ENCODE results near the gene GTF2A1L.

DNA sequence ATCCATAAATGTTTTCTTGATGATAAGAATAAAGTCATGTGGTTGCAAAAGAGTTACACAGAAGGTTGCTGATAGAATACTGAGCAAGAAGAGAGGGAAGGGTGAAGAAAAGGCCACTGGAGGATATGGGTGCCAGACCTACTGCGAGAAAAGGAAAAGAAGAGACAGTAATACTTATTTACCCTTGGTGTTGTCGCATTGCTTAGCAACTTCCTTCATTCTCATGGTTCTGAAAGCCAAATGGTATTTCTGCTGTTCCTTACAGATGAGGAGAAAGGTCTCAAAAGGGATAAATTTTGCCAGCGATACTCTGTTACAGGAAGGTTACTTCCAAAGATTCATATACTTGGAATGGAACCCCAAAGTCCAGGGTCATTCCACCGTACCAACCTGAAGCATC, 75.4 kb downstream of the GTF2A1L start:
- TF ChIP-seq, protein P1, sequence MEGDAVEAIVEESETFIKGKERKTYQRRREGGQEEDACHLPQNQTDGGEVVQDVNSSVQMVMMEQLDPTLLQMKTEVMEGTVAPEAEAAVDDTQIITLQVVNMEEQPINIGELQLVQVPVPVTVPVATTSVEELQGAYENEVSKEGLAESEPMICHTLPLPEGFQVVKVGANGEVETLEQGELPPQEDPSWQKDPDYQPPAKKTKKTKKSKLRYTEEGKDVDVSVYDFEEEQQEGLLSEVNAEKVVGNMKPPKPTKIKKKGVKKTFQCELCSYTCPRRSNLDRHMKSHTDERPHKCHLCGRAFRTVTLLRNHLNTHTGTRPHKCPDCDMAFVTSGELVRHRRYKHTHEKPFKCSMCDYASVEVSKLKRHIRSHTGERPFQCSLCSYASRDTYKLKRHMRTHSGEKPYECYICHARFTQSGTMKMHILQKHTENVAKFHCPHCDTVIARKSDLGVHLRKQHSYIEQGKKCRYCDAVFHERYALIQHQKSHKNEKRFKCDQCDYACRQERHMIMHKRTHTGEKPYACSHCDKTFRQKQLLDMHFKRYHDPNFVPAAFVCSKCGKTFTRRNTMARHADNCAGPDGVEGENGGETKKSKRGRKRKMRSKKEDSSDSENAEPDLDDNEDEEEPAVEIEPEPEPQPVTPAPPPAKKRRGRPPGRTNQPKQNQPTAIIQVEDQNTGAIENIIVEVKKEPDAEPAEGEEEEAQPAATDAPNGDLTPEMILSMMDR (IDR thresholded peaks at IDR 0.05; ENCODE audit: extremely low read depth in 1 of 2, insufficient read depth in 1 of 2, low read depth in 1 of 2, low read length in 2 of 2), result no peak
- TF ChIP-seq POLR2A (IDR thresholded peaks at IDR 0.05; ENCODE audit: low read depth, low read length), result no peak
- no peak for TF ChIP-seq JUN (IDR thresholded peaks at IDR 0.05; ENCODE audit: borderline replicate concordance, insufficient read depth, insufficient read length, low read depth)
- TF ChIP-seq, protein P2, sequence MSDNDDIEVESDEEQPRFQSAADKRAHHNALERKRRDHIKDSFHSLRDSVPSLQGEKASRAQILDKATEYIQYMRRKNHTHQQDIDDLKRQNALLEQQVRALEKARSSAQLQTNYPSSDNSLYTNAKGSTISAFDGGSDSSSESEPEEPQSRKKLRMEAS (IDR thresholded peaks at IDR 0.05; ENCODE audit: insufficient read depth, insufficient read length), result no peak
- TF ChIP-seq POLR2AphosphoS5 (IDR thresholded peaks at IDR 0.05; ENCODE audit: insufficient read depth, low read depth, low read length), result no peak
- no peak for TF ChIP-seq MYC (IDR thresholded peaks at IDR 0.05; ENCODE audit: low read depth, low read length)
- TF ChIP-seq EZH2 (IDR thresholded peaks at IDR 0.05; ENCODE audit: borderline replicate concordance, low read depth, low read length, severe bottlenecking), result no peak
- TF ChIP-seq GATA2 (IDR thresholded peaks at IDR 0.05; ENCODE audit: insufficient read depth, insufficient read length, low read depth, low read length), result no peak
- no peak for TF ChIP-seq FOS (IDR thresholded peaks at IDR 0.05; ENCODE audit: borderline replicate concordance, insufficient read depth, low read length)
